GM21360 (cell line): Measurements from ENCODE around the gene CRB2.

Experiments
- ATAC-seq: cut with Tn5 transposase; IDR thresholded peaks from one replicate; pipeline ENCODE4 v1.9.1; 2021; ENCODE audit warnings: mild to moderate bottlenecking, moderate library complexity; ENCODE audit not compliant: unreplicated experiment

CRB2 gene

DNA sequence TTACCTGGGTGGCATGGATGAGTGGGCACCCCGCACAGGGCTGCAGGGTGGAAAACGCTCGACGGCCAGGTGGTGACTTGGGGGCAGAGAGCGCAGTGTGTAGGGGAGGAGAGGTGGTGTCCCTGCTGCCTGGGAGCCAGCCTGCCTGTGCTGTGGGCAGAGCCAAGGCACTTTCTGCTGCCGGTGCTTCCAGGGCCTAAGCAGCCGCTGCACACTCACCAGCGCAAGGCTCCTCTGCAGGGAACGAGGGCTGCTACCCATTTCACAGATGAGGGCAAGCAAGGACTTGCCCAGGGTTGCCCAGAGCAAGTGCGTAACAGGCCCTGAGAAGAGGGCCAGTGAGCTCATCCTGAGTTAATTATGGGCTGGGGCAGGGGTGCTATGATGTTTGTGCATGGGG lies 62.5 kb downstream of the CRB2 start:
- ATAC-seq = no peak

DNA sequence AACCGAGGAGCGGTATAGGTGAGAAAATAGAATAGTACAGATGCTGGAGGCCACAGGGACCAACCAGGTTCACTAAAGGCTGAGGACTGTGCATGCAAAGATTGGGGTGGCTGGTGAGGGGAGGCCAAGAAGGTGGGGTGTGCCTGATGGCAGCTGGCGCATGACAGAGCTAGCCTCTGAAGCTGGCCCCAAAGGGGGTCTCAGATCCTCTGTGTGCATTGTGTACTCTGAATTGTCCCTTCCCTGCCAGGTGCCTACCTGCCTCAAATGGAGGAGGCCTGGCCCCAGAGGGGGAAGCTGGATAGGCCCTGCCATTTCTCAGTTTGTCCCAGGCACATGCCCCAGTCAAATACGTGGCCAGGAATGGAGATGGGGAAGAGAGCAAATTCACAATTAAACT lies 63.1 kb downstream of the CRB2 start:
- no peak for ATAC-seq

DNA sequence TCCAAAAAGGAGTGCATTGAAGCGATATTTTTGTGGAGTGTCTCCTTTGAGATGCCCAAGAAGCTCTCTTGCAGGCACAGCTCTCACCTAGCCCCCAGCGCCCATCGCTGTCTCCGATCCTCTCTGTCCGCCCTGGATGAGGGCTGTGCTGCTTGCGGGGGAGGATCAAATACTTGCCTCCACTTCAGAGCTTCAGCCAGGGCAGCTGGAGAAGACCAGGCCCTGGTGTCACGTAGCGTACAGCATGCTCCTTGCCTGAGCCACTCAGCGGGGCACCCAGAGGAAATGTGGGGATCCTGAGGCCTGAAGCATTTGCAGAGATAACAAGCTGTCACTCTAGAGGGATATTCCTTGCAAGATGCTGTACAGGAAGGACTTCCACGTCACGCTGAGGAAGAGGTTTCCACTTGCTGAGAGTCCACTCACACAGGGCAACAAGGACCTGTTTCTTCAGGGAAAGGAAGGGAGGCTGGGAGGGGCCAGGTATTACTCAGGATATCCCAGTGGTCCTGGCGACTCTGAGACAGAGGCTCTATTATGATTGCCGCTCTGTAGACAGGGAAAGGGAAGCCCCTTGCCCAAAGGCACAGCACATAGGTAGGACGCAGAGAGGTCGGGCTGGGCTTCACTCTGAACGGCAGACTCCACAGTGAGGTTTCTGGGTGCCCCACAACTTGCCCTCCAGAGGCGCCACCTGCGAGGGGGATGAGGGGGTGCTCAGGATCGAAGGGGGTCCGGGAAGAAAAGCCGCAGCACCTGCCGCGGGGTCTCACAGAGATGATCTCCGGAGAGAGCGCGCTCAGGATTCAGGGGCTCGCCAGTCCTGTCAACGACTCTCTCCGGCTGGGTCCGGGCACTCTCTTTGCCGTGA lies 64.0 kb downstream of the CRB2 start:
- no peak for ATAC-seq

DNA sequence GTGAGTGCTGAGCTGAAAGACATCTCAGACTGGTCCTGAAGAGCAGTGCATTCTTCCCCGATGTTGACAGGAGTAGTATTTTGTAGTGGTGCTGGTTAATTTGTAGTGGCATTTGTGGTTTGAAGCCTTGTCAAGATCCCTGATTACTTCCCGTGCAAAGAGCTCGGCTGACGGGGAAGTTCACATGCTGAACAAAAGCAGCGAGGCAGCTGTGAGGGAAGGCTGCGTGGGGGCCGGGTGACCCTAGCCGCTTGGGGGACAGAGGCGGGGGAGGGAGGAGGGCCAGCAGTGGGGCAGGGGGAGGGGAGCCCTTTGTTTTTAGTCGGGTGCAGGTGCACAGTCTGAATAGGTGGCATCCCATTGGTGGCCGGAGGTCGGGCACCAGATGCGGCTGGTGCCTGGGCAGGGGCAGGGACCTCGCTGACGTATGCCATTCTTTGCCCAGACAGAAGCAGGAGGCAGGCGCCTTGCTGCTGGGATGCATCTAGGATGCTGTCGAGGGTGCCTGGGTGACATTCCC lies 64.7 kb downstream of the CRB2 start:
- ATAC-seq = no peak

DNA sequence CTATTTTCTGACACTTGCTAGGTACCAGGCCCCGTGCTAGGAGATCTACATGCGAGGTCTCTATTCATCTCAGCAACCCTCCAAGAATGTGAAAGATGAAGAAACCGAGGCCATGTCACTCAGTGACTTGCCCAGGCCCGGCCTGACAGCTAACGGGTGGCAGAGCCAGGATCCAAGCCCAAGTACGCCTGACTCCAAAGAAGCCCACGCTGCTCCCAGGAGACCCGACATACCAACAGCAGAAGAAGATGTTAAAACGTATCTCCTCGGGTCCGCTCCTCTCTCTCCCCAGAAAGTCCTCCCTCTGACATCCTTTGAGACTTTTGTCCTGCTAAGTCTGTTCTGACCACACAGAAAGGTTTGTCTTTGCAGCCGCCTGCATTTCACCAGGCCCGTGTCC lies 65.2 kb downstream of the CRB2 start:
- no peak for ATAC-seq

DNA sequence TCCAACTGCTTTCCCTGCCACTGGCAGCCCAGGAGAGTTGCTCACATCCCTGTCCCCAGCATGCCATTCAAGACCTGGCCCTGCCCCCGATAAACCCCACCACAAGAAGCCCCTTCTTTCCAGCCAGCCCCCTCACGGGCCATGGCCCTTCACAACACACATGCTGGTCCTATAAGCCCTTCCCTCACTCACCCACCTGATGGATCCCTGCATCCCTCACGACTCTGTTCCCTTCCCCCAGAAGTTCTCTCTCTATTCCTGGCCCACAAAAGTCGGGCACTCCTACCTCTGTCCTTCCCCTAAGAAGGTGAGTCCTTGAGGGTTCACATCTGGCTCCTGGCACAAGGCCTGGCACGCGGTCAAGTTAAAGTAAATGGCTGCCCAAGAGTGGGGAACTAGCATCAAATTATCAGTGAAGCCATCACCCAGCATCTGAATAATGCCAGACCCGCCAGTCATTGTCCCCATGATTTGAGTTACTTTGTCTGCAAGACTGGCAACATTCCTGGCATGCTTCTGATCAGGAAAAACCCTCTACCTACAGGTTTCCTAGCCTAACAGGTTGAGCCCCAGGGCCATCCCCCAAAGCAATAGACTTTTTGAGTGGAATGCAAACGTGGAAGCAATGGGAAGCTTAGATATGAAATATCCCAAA lies 65.9 kb downstream of the CRB2 start:
- no peak for ATAC-seq

DNA sequence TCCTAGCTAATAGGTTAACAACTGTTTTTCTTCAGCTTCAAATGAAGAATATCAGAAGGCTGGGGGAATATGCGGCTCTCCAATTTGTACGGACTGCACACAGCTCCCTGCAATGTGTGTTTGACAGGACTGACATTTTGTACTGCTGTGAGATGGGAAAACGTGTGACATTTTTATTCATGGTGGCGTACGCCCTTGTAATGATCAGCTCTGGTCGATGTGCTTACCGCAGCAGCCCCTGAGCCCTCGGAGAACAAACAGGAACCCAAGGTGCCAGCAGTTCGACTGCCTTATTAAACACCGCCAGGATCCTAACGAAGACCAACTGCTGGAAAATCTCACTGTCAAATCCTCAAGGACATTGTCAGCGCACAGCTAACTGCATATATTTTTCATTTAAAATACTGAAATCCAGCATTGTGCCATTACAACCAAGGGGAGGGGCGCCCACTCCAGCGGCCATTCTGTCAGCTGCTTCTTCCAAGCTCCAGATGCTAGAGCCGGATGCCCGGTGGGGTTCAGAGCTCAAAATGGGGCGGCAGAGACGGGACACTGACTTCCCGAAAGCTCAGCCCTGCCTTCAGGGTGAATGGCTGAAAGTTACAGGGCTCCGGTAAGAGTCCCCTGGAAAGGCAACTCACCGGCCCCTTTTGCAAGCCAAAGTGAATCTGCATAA lies 66.8 kb downstream of the CRB2 start:
- no peak for ATAC-seq

DNA sequence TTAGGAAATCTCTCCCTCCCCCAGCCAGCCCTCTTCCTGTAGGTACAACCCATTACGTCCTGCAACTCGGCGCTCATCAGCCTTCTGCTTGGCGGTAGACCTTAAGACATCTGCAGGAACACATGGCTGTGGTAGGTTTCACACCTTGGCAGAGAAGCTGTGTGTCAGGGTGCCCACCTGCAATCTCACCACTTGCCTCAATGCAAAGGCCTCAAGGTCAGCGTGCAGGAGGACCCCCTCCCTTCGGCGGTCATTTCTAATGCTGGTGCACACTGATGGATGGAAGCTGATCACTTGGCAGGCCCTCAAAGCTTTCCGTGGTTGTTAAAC lies 67.3 kb downstream of the CRB2 start:
- no peak for ATAC-seq

DNA sequence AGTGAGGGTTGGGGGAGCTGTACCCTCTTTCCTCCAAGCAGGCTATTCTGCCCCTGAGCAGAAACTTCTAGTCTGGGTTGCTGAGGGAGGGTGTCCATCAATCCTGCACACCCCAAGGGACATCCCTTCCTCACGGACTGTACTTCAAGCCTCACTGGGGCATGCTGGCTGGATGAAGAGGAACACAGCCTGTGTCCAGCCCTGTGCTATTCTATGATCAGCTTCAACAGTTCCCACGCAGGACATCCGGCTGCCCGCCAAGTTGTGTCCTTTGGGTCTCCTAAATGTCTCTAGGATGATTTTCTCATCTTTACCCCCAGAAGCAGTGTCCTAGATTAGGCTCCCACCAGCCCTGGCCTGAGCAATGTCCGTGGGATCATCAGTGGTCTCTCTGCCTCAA lies 68.1 kb downstream of the CRB2 start:
- ATAC-seq = no peak

DNA sequence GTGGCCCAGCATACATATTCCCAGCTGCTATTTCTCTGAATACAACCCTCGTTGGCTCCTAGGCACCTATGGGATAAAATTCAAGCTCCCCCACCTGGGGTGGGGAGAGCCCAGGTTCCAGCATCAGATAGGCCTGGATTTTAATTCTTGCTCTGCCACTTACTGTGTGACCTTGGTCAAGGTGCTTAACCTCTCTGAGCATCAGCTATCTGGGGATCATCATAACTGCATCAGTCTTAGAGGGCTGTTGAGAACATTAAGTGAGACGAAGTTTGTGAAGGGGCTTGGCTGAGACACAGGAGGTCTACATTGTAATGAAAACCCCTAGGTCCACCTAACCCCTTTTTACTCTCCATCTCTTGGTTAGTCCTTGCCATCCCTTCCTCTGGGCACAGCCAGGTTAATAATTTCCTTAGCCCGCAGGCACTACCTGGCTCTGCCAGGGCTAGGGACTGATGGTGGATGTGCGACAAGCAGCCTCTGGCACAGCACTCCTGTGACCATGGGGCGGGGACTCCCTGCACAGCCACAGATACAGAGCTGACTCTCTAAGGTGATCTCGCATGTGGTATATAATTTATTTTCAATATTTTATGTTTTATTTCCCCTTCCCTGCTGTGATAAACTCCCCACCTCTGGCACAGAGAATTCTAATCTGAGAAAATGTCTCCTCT lies 68.7 kb downstream of the CRB2 start:
- no peak for ATAC-seq

DNA sequence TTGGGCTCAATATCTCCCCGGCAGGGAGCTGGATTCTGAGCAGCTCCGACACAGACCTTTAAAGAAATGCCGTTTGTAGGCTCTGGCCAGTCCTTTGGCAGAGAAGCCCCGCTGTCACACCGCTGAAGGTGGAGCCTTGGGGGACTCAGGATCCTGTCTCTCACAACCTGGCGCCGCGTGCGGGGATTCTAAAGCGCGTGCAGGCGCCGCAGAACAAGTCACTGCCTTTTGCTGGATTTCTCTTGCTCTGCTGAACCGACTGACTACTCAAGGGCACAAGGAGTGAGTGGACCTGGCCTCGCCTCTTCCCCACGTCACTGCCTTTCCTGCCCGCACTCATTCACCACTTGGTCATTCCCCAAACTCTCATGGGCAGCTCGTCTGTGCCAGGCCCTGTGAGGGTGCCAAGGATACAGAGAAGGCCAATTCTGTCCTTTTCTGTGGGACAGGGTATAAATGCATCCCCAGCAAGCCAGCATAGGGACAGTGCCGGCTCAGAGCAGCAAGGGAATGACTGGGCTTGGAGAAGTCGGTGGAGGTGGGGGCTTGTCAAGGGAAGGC lies 69.3 kb downstream of the CRB2 start:
- no peak for ATAC-seq

DNA sequence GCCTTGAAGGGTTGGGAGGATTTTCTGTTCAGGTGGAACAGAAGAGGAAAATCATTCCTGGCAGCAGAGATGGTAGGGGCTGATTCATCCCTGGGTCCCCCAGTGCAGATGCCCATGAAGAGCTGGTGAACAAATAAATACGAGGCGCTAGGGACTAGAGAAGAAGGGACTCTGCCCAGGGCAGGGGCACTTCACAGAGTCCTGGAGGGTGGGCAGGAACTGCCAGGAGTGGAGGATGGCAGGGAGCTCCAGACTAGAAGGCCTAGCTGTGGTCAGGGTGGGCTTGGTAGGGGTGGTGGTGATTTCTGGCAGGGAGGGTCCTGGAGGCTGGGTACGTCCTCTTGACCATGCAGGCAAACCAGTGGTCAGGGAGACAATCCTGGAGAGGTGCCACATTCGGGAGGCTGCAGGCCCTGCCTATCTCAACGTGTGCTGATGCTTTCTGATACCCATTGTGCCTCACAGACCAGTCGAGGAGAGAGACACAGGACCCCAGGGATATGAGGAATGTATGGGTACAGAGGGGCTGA lies 69.9 kb downstream of the CRB2 start:
- ATAC-seq = no peak

DNA sequence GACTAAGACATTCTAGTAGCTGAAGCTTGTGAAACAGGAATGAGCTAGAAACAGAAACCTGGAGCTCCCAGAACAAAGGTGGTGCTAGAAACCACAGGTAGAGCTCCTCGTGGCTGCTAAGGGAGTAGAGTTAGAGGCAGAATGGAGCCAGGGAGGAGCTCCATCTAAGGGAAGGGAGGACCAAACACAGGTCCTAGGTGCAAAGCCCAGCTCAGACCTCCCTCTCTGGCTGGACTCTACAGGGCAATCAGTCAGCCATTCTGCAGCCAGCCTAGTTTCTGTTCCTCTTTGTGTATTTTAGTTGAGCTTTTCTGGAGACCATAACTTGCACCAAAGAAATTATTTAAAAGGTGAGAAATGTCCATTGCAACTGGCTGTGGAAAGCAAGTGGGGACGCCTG lies 70.4 kb downstream of the CRB2 start:
- ATAC-seq = no peak
